ENCODE data around the gene LCP2. TPM values are rescaled to one million over a fixed set of nuclear protein-coding genes. Genes with fewer than 3 reads are reported as not detected.

Gene LCP2
- polyA plus RNA-seq, 3 donors: 2.3 to 4.0 (median 3.0) TPM

GRCh38 chr5:170317499-170317898 is 19.9 kb upstream of the LCP2 start:
- no peak for DNase-seq (ENCODE audit: low read depth in 3 of 3, low spot score in 2 of 3)

GRCh38 chr5:170316937-170317336 is 19.4 kb upstream of the LCP2 start:
- no peak for DNase-seq (ENCODE audit: low read depth in 3 of 3, low spot score in 2 of 3)

- no peak for DNase-seq (ENCODE audit: low read depth in 3 of 3, low spot score in 2 of 3)
These were observed 17.6 kb upstream of the LCP2 start for GRCh38 chr5:170315154-170315553.

- no peak for DNase-seq (ENCODE audit: low read depth in 3 of 3, low spot score in 2 of 3)
These were observed 17.0 kb upstream of the LCP2 start for GRCh38 chr5:170314541-170315095.

- no peak for DNase-seq (ENCODE audit: low read depth in 3 of 3, low spot score in 2 of 3)
These were observed 16.2 kb upstream of the LCP2 start for GRCh38 chr5:170313816-170314215.

GRCh38 chr5:170313344-170313743 is 15.8 kb upstream of the LCP2 start:
- no peak for DNase-seq (ENCODE audit: low read depth in 3 of 3, low spot score in 2 of 3)

- no peak for DNase-seq (ENCODE audit: low read depth in 3 of 3, low spot score in 2 of 3)
These were observed 15.1 kb upstream of the LCP2 start for GRCh38 chr5:170312666-170313065.

- no peak for DNase-seq (ENCODE audit: low read depth in 3 of 3, low spot score in 2 of 3)
These were observed 14.7 kb upstream of the LCP2 start for GRCh38 chr5:170312301-170312595.

- DNase-seq (ENCODE audit: low read depth in 3 of 3, low spot score in 2 of 3): no peak
These were observed 14.1 kb upstream of the LCP2 start for GRCh38 chr5:170311511-170312300.

GRCh38 chr5:170310256-170310926 is 12.8 kb upstream of the LCP2 start:
- DNase-seq (ENCODE audit: low read depth in 3 of 3, low spot score in 2 of 3): no peak

GRCh38 chr5:170308686-170309085 is 11.1 kb upstream of the LCP2 start:
- no peak for DNase-seq (ENCODE audit: low read depth in 3 of 3, low spot score in 2 of 3)

- DNase-seq (ENCODE audit: low read depth in 3 of 3, low spot score in 2 of 3): no peak
These were observed 10.2 kb upstream of the LCP2 start for GRCh38 chr5:170307575-170308465.

- no peak for DNase-seq (ENCODE audit: low read depth in 3 of 3, low spot score in 2 of 3)
These were observed 8.8 kb upstream of the LCP2 start for GRCh38 chr5:170306381-170306831.

- no peak for DNase-seq (ENCODE audit: low read depth in 3 of 3, low spot score in 2 of 3)
These were observed 8.1 kb upstream of the LCP2 start for GRCh38 chr5:170305646-170306025.

- DNase-seq (ENCODE audit: low read depth in 3 of 3, low spot score in 2 of 3): no peak
These were observed 7.6 kb upstream of the LCP2 start for GRCh38 chr5:170305016-170305645.

GRCh38 chr5:170303549-170303948 is 6.0 kb upstream of the LCP2 start:
- DNase-seq (ENCODE audit: low read depth in 3 of 3, low spot score in 2 of 3): no peak

- DNase-seq (ENCODE audit: low read depth in 3 of 3, low spot score in 2 of 3): no peak
These were observed 5.3 kb upstream of the LCP2 start for GRCh38 chr5:170302653-170303501.

GRCh38 chr5:170301981-170302652 is 4.5 kb upstream of the LCP2 start:
- no peak for DNase-seq (ENCODE audit: low read depth in 3 of 3, low spot score in 2 of 3)

GRCh38 chr5:170301149-170301548 is 3.6 kb upstream of the LCP2 start:
- no peak for DNase-seq (ENCODE audit: low read depth in 3 of 3, low spot score in 2 of 3)
